Stimulated activated naive CD4-positive, alpha-beta T cell (primary cell): ENCODE data around the gene KIF4A.

Experiments
- DNase-seq, 6 experiments: peaks; one replicate each; lab custom pipeline; 2025; lab: John Stamatoyannopoulos, UW

Gene KIF4A

GRCh38 chrX:70402721-70403120 lies 112.8 kb downstream of the KIF4A start:
- no peak for DNase-seq

DNA sequence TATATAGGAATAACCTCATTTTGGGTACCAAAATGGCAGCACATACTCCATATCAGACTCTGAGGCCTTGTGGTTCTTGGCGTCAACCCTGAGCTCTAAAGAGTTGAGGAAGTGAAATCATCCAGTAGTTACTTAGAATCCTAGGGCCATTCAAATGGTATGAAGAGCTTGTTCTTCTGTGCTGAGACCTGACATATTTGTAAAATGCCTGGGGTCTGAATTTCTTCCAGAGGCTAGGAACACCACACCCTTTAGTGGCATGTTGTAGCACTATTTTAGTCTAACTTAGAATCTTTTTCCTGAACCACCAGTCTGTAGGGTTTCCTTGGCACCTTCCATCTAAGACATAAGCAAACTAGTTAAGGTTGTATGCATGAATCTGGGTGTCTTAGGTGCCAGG lies 115.1 kb downstream of the KIF4A start:
- DNase-seq: no peak

GRCh38 chrX:70410921-70411320 lies 121.0 kb downstream of the KIF4A start:
- no peak for DNase-seq

GRCh38 chrX:70411475-70411874 lies 121.6 kb downstream of the KIF4A start:
- DNase-seq: no peak

- DNase-seq: no peak
Measured at GRCh38 chrX:70421618-70422017, 131.7 kb downstream of the KIF4A start.

- no peak for DNase-seq
Measured at GRCh38 chrX:70422851-70423341, 133.0 kb downstream of the KIF4A start, which contains the start of gene GDPD2. Gene GDPD2, plus strand, starts transcription at chrX:70423314. Its CDS starts 1,671 bp downstream, at chrX:70424985.

GRCh38 chrX:70423936-70424675 lies 134.2 kb downstream of the KIF4A start:
- no peak for DNase-seq

DNA sequence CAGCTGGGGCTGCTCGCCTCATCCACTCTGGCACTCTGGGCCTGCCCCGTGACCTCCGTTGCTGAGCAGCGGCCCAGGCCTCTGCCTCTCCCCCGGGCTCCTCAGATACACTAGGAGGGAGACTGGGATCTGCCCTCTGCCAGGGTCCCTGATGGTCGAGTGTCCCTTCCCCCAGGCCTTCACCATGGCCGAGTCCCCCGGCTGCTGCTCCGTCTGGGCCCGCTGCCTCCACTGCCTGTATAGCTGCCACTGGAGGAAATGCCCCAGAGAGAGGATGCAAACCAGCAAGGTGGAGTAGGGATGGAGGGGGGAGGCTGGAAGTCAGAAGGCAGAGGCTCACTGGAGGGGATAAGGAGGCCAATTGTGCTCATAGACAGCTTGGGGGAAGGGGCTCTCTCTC lies 134.9 kb downstream of the KIF4A start:
- no peak for DNase-seq

GRCh38 chrX:70426286-70427278 lies 136.7 kb downstream of the KIF4A start:
- DNase-seq: no peak

DNA sequence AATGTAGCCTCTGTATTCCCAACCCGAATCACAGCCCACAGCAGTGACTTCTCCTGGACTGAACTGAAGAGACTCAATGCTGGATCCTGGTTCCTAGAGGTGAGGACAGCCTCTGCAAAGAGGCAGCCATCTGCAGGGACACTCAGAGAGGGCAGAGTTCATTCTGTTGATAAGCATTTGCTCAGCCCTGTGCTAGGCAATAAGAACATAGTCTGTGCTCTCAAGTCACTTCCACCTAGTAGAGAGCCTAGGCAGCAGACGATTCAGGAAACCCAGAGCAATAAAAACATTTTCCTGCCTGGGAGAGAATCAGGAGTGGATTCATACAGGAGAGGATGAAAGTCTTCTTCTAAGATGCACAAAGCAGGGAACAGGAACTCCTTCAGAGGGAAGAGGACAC lies 137.5 kb downstream of the KIF4A start:
- no peak for DNase-seq

DNA sequence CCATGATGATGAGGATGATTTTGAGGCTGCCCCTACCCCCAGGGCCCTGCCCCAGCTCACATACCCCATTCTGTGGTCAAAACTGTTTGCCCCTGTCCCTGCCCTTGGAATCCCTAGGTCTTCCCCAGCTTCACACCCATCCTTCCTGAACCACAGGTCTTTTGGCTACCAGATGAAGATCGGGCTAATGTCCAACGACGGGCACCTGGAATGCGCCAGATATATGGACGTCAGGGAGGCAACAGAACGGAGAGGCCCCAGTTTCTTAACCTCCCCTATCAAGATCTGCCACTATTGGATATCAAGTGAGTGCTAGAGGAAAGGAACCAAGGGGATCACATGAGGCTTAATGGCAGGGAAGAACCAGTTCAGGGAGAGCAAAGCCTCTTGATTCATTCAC lies 139.9 kb downstream of the KIF4A start:
- DNase-seq: no peak

GRCh38 chrX:70432936-70433847 lies 143.3 kb downstream of the KIF4A start:
- no peak for DNase-seq

DNA sequence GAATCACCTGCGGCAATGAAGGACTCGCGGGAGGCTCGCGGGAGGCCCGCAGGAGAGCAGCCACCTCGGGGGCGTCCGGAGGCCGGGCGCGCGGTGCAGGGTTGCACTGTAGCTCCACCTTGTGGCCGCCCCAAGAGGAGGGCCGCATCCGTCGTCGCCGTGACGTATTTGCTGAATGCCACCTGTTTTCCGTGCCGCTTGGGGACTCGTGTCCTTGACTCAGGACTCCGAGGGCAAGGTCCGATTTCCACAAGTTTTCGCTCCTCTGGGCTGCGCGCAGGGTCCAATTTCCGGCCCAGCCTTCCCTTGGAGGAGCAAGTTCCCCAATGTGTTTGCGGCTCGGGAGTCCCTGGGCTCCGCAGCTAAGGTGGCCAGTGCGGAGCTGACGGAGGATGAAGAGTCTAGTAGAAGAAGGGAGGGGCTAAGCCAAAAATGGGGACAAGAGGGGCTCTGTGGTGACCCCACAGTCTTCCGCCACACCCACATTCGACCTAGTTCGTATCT lies 144.0 kb downstream of the KIF4A start:
- peak; percentile 48 to 75 (median 62) for DNase-seq

GRCh38 chrX:70434352-70434866 lies 144.5 kb downstream of the KIF4A start:
- DNase-seq: peak in 3 of 6 experiments; percentile 11 to 52 (median 46)

GRCh38 chrX:70434914-70435586 lies 145.1 kb downstream of the KIF4A start:
- DNase-seq: no peak

GRCh38 chrX:70436343-70436742 lies 146.4 kb downstream of the KIF4A start:
- DNase-seq: no peak

DNA sequence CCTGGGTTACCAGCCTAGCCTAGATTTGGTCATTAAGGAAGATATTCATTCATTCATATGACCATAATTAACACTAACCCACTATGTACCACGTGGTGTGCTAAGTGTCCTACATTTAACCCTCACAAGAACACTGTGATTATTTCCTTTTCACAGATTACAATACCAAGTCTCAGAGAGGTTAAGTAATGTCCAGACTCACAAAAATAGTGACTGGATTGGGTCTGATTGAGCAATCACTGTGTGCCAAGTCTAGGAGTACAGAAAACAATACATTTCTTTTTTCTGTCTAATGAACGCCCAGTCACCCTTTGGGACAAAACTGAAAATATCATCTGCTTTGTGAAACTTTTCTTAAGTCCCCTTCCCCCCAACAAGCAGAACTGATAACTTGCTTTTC lies 147.1 kb downstream of the KIF4A start:
- DNase-seq: no peak

GRCh38 chrX:70437921-70438665 lies 148.2 kb downstream of the KIF4A start:
- no peak for DNase-seq

DNA sequence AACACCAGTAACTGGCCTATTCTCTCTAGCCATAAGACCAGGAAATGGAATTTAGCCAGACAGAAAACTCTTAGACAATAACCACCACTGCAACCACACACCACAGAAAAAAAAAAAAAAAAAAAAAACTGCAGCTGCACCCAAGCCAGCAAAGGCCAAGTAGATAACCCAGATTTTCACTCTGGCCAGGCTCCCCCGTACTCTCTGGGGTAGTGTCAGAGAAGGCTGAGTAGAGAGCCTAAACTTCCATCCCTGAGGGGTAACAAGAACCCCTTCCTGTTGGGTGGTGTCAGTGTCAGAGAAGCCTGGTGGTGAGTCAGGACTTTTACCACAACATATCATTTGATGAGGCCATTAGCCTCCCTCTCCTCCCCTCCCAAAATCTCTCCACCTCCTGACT lies 149.1 kb downstream of the KIF4A start:
- no peak for DNase-seq

GRCh38 chrX:70442224-70442623 lies 152.3 kb downstream of the KIF4A start:
- DNase-seq: no peak
